ENCODE measurements around the gene CEP250.
"Not testable (repeated sequence)": the region's sequence is repeated elsewhere in the genome, so short reads cannot be mapped to it uniquely, and the experiment has no call there.

Gene CEP250

DNA sequence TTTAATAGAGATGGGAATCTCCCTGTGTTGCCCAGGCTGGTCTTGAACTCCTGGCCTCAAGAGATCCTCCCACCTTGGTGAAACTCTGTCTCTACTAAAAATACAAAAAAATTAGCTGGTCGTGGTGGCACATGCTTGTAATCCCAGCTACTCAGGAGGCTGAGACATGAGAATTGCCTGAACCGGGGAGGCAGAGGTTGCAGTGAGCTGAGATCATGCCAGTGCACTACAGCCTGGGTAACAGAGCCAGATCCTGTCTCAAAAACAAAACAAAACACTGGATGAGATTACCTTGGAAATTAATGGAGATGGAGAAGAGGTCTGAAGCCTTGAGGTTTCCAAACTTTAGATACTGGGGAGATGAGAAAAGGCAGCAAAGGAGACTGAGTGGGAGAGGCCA is 2.1 kb downstream of the CEP250 start:
- DNase-seq = not testable (repeated sequence)

DNA sequence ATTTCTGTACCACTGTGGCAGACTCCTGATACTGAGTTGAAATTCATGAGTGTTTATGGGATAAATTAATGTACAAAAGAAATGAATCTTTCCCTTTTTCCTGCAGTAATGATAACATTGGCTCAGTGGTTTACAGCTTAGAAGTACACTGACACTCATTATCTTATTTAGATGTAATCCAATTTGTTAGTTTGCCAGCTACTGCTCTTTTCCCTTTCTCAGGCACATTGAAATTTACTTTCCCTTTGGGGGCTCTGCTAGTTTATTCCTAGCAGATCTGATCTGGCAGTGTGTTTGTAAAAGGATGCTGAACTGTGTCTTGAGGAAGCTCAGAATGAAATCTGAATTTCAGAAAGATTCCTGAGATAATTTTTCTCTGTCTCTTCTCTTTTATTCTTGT is 3.0 kb downstream of the CEP250 start:
- DNase-seq = no peak

- no peak for DNase-seq
These were observed 6.2 kb downstream of the CEP250 start for GRCh38 chr20:35461620-35462019.

GRCh38 chr20:35462351-35462750 is 7.0 kb downstream of the CEP250 start:
- no peak for DNase-seq

GRCh38 chr20:35463455-35464300 is 8.3 kb downstream of the CEP250 start:
- peak; percentile 55 for DNase-seq

- no peak for DNase-seq
These were observed 10.6 kb downstream of the CEP250 start for GRCh38 chr20:35465976-35466375.

- DNase-seq = no peak
These were observed 11.5 kb downstream of the CEP250 start for GRCh38 chr20:35466856-35467255.

- DNase-seq = no peak
These were observed 12.2 kb downstream of the CEP250 start for GRCh38 chr20:35467339-35468224.

DNA sequence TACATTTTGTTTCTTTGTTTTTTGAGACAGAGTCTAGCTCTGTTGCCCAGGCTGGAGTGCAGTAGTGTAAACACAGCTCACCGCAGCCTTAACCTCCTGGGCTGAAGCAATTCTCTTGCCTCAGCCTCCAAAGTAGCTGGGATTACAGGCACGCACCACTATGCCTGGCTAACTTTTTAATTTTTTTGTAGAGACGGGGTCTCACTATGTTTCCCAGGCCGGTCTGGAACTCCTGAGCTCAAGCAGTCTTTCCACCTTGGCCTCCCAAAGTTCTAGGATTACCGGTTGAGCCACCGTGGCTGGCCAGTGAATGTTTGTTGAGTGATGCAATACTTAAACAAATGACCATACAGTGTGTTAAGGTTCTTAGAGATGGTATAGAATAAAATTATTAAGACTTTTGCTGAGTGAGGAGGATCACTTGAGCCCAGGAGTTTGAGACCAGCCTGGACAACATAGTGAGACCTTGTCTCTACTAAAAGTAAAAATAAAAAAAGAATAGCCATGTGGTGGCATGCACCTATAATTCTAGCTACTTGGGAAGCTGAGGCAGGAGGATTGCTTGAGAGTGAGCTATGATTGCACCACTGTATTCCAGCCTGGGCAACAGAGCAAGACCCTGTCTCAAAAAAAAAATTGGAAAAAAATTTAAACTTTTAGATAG is 13.4 kb downstream of the CEP250 start:
- no peak for DNase-seq

- no peak for DNase-seq
These were observed 16.8 kb downstream of the CEP250 start for GRCh38 chr20:35472209-35472608.

DNA sequence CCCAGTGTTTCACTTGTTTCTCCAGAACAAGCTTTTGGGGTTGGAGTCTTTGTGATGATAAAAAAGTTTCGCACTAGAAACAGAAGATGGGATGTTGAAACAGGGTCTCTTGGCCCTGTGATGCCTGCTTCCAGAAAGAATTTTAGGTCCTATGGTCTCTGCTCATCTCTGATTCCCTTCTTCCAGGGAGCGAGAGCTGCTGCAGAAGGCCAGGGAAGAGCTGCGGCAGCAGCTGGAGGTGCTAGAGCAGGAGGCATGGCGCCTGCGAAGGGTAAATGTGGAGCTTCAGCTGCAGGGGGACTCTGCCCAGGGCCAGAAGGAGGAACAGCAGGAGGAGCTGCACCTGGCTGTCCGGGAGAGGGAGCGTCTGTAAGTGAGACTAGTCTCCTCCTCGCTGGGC is 18.3 kb downstream of the CEP250 start:
- DNase-seq = no peak

GRCh38 chr20:35474303-35474871 is 19.0 kb downstream of the CEP250 start:
- DNase-seq = no peak

GRCh38 chr20:35476288-35476687 is 20.9 kb downstream of the CEP250 start:
- DNase-seq = no peak

GRCh38 chr20:35478804-35479472 is 23.5 kb downstream of the CEP250 start:
- DNase-seq = no peak

GRCh38 chr20:35479798-35480197 is 24.4 kb downstream of the CEP250 start:
- DNase-seq = no peak

DNA sequence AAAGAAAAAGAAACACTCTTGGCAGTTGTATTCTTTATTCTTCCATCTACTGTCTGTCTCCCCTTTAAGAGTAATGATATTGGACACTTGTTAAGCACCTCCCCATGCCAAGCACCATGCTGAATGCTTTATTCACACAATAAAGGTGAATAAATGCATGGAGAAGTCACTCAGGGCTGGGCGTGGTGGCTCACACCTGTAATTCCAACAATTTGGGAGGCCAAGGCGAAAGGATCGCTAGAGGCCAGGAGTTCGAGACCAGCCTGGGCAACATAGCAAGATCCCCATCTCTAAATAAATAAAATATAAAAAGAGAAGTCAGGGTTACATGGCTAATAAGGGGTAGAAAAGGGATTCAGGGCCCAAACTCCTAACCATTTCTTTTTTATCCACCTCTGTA is 32.1 kb downstream of the CEP250 start:
- DNase-seq = no peak

- no peak for DNase-seq
These were observed 34.3 kb downstream of the CEP250 start for GRCh38 chr20:35489717-35490116.

GRCh38 chr20:35490736-35491181 is 35.4 kb downstream of the CEP250 start:
- peak; percentile 75 for DNase-seq

- no peak for DNase-seq
These were observed 36.4 kb downstream of the CEP250 start for GRCh38 chr20:35491823-35492222.

DNA sequence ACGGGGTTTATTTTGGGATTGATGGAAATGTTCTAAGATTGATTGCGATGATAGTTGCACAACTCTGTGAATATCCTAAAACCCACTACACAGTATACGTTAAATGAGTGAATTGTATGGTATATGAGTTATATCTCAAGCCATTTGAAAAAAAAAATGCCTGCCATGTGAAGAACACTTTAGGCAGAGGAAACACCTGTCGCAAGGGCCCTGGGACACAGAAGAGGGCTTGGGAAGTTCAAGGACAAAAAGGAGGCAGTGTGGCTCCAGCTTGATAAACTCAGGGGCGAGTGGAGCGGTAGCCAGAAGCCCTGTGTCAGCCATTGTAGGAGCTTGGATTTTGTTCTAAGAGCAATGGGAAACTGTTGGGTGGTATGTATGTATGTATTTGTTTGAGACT is 37.0 kb downstream of the CEP250 start:
- no peak for DNase-seq

- DNase-seq = no peak
These were observed 41.1 kb downstream of the CEP250 start for GRCh38 chr20:35496481-35496880.

DNA sequence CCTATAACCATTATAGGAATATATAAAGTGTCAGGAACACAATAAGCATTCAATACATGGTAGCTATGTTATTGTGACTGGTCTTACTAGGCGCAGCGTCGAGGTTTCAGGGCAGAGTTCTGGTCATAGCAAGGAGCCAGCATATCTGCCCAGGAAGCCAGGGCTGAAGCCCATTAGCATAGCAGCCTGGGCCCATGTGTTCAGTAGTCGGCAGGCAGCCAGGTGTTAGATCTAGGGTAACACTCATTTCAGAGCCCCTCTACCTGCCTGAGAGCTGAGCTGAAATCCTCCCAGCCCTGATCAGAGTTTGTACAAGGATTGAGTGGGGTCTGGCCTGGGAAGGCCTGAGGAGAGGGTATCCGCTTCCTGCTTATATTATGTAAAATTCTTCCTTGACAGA is 41.9 kb downstream of the CEP250 start:
- no peak for DNase-seq
